GM21529 (cell line): ENCODE data around the gene NTRK2.

ENCODE experiments used
- ATAC-seq: cut with Tn5 transposase; IDR thresholded peaks from one replicate; pipeline ENCODE4 v1.9.1; 2021; ENCODE audit not compliant: unreplicated experiment

Gene NTRK2

GRCh38 chr9:84845956-84846900 is 176.7 kb downstream of the NTRK2 start:
- ATAC-seq, result no peak

- no peak for ATAC-seq
Measured at GRCh38 chr9:84846906-84847305, 177.4 kb downstream of the NTRK2 start.

DNA sequence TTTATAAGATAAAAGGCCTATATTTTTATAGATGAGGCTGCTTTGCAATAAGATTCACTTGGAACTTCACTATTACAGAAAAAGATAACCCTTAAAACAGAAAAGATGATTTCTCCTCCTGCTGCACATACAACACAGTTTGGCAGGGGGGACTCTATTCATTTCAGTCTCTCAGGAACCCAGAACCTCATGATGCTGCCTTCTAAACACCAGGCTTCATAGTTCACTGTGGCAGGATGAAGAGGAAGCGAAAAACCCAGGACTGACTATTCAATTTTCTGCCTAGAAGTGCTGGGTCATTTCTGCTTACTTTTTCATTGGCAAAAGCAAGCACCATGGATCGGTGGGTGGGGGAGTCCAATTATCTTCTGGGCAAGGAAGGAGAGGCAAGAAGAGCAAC is 179.5 kb downstream of the NTRK2 start:
- no peak for ATAC-seq

GRCh38 chr9:84850830-84851392 is 181.4 kb downstream of the NTRK2 start:
- no peak for ATAC-seq

DNA sequence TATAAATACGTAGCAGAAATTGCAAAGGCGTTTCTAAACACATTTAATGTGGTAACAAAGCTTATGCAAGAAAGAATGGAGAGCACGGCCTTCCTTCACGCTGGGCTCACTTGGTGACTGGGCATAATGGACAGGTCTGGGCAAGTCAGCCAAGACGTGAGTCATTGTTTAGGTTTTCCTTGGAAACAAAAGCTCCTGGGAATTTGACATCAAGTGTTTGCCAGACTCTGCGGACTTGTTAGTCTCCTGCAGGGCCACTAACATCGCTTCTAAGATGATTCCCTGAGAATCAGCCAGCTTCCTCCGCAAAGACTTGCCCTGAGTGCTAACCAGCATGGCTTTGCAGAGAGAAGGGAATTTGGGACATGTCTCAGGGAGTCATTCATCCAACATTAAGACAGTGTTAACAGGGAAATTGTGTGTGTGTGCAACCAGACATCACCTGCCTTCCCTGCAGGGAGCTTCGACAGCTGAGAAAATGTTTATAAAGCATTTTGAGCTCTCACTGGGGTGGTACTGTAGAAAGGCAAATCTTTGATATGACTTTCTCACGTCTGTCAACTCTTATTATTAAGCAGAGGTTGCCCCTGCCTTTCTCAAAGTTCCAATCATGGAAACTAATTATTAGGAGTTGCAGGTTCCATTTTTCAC is 182.5 kb downstream of the NTRK2 start:
- no peak for ATAC-seq

DNA sequence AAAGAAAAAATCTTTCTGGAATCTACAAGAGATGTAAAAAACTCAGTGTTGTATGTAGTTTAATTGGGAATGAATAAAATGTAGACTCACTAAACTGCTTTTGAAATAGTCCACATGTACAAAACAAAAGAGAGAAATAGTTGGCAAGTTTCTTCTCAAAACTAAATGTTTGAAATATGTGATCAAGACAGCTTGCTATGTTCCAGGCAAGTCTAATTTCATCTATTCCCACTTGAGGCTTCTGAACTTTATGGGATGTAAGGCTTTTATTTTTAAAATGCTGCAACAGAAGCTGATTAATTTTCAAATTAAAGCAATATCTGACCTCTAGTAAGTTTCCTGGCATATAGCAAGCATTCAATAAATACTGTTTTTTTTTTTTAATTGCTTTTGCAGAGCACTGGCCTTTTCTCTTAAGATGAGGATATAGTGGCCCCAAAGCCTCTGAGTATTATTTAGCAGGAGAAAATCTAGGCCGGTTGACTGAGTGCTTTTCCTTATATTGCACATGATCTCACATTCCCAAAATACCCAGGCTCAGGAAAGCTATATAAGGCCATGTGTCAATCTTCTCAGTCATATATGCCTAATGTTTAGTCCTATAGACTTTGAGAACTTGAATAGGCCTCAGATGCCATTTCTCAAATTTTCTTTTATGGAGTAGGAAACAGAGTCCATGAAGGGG is 183.2 kb downstream of the NTRK2 start:
- ATAC-seq, result no peak

DNA sequence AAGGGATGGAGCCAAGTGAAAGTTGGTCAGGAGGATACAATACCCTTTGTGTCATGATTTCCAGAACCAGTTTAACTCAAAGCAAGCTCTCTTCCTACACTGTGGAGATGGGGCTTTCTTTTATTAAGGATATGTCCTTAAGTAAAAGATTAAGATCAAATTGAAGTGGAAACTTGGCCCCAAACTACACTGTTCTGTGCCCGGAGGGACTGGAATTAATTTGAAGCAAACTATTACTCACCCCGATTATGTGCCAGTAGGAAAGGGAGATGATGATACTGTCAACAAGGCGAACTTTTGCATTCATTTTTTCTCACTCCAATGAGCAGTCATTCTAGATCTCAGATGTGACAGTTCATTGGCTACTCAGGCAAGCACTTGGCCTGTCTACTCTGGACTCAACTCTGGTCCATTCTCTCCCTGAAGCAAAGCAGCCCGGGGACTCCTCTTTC is 186.7 kb downstream of the NTRK2 start:
- ATAC-seq, result no peak

GRCh38 chr9:84857211-84857610 is 187.7 kb downstream of the NTRK2 start:
- ATAC-seq, result no peak

GRCh38 chr9:84858364-84858763 is 188.8 kb downstream of the NTRK2 start:
- ATAC-seq, result no peak

DNA sequence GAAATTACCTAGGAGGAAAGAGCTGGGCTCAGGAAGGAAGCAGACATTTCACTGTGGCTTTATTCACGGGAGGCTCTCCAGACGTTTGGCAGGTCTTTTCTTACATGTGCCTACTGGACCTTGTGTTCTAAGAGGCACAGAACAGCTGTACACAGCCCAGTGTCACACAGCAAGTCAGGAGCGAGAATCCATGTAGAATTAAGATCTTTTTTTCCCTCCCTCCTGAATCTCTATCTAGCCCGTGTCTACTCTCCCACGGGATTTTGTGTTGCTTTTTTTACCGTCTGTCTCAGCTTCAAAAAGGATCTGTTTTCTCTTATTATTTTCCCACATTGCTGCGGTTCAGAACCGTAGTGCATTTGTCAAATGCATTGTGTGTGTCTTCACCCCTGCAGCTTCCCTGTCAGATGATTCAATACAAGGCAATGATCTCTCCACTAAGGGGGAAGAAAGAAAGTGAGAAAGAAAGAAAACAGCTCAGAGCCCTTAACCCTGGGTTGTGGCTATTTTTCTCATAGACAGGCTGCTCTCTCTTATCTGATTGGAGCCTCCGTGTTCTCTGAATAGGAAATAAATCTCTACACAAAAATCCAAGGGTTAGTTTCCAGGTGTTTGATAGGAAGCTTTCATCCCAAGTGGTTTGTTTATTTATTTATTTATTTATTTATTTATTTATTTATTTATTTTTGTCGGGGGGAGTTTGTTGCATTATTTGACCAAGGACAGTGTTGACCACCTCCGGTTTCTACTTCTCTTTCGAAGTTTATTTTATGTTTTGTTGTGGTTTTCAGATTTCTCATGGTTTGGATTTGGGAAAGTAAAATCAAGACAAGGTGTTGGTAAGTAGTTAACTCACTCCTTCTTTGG is 191.0 kb downstream of the NTRK2 start:
- ATAC-seq, result no peak

- ATAC-seq, result no peak
Measured at GRCh38 chr9:84861455-84861854, 191.9 kb downstream of the NTRK2 start.

- no peak for ATAC-seq
Measured at GRCh38 chr9:84862308-84862707, 192.8 kb downstream of the NTRK2 start.

GRCh38 chr9:84862810-84863287 is 193.3 kb downstream of the NTRK2 start:
- ATAC-seq, result no peak

- ATAC-seq, result no peak
Measured at GRCh38 chr9:84863372-84863771, 193.8 kb downstream of the NTRK2 start.

- no peak for ATAC-seq
Measured at GRCh38 chr9:84866396-84867175, 197.1 kb downstream of the NTRK2 start.

GRCh38 chr9:84867186-84867585 is 197.7 kb downstream of the NTRK2 start:
- ATAC-seq, result no peak

DNA sequence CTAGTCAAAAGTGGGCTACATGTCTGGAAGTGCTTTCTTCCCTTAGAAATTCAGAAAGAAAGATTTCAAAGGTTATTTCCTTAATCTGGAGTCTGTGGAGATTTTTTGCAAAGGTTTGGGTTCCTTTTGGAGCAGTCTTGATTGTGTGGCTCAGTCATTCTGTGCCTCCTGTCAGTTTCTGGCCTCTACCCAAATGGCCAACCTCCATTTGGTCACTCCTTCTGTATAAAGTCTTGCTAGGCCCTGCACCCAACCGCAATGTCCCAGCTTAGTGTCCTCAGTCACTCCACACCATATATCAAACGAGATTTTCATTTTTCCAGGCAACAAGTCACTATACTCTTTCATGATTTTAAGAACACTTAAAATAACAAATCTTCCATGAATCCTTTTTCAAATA is 199.6 kb downstream of the NTRK2 start:
- no peak for ATAC-seq

GRCh38 chr9:84871983-84872382 is 202.5 kb downstream of the NTRK2 start:
- ATAC-seq, result no peak

DNA sequence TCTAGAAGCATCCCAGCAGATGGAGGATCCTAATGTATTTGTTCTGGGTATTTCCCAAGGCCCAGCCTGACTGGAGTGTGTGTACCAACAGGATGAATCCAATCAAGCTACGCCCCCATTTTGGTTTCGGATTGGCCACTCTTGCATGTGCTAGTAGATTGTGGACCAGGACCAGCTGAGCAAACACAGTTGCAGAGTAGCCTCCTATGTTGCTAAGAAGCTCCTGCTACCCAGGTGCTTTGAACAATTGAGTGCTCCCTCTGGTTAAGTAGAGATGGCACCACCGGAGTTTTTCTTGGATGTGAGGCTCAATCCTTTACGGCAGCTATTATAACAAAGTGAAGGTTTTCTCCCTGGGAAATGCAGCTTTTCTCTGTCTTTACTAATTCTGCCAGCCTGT is 204.5 kb downstream of the NTRK2 start:
- no peak for ATAC-seq
